Hematopoietic multipotent progenitor cell treated with erythropoietin and hydrocortisone succinate and interleukin-3 and kit ligand, for 6 days (in vitro differentiated cells): Measurements from ENCODE around the gene POC1B.

Experiments used
- DNase-seq: peaks from one replicate; pipeline ENCODE4 v3.0.0-alpha.2; 2015

POC1B gene

DNA sequence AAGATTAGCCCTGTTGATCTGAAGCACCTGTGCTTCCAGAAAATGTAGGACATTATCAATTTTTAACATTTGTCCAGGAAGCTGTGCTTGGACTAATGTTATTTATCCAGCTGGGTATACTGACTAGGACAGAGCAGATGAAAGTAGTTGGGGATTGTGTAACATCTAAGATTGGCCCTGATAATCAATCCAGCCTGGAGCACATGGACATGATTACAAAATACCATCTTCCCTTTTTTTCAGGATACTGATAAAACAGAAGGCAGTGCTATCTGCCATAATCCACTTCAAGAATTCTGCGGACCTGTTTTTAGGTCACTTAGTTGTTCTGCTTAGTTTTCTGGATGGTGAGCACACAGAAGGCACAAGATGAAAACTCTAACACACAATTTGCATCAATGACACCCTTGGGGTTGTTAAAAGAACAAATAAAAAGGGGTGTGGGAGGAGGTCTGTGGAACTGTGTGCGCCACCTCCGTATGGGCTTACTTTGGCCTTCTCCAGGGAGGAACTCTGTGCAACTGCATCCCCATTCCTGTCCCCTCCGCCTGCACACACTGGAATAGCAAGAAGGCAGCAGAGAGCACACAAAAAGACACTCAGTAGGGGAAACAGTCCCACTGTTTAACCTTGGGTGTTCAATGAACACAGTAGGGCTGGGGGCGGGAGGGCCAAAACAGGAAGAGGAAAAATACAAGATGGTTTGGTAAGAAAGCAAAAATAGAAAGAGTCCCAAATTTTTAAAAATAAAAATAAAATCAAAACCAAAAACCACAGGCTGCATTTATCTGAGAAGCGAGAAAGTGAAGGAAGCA is 142.4 kb downstream of the POC1B start:
- no peak for DNase-seq

DNA sequence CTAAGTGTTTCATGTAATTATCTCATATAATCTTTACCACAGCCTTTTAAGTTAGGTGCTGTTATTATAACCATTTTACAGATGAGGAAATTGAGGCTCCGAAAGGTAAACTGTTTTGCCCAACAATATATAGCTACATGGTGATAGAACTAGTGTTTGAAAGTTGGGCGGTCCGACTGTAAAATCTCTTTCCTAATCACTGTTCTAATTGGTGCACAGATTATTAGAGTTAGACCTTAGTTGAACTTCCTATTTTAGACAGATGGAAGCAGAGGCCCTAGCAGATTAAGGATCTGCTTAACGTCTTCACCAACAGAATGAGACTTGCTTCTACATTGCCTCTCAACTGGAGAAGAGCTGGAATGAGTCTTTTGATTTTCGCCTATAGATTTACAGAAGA is 143.5 kb downstream of the POC1B start:
- peak; percentile 38 for DNase-seq

DNA sequence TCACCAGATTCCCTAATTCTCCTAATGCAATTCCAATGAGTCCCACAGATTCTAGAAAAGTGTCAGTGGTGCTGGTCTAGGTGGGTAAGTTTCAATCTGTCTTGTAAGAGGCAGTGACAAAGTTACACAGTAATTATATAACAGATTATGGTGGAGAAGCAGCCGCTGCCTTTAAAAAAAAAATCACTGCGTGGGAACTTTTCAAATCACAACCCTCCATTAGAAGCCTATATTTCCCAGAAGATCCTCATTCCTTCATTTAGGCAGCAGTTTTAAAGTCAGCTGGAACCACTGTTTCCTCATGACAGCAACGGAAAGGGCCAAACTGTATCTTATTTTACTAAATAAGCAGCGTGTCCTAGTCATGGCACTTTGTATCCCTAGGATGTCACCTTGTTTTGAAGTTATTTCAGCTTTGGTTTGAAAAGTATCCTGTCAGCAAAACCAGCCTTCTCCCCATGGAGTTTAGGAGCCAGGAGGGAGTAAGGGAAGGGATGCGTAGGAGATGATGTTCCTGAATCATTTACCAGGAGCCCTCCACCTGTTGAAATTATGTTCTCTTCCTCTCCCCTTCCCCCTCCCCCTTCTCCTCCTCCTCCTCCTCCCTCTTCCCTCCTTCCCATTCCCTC is 145.9 kb downstream of the POC1B start:
- no peak for DNase-seq

DNA sequence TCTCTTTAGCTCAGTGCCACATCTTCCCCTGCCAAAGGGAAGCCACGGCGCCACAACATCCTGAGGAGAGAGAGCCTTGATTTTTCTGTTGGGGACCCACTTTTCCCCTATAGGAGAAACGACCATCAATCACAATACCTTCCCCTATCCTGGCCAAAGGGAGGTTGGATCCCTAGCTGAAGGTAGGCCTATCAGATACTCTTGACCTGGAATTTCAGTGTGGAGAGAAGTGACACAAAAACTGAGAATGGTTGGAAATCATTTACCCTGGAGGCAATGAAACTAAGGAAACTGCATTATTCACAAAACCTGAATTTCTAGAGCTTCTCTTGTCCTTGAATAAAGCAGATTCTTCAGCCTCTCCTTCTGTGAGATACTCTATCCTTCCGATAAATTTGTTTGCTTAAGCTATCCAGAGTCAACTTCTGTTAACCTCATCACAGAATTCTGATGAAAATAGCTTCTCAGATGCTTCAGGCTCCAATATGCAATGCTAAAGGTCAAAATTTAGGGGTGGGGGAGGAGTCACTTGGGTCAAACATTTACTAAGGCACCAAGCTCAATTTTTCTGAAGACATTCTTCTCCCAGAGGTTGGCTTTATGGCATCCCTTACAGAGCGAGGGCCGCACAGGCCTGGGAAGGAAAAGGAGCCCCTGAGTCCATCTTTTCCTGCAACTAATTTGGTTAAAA is 146.6 kb downstream of the POC1B start:
- DNase-seq: no peak

DNA sequence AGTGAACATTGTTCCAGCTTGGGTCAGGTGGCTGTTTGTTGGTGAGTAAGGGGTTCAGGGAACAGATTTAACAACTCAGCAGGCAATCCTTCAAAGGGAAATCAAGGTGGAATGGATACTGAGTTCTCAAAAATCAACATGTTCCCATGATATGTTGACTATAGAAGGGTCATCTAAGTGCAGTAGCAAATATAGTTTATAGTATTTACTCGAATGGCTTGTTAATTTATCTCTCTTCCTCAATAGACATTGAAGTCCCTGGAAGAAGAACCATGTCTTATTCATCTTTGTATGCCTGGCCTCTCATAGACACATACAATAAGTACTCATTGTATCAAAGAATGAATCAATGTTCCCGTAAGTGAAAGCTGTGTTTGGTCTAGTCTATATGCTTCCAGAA is 149.0 kb downstream of the POC1B start:
- no peak for DNase-seq

DNA sequence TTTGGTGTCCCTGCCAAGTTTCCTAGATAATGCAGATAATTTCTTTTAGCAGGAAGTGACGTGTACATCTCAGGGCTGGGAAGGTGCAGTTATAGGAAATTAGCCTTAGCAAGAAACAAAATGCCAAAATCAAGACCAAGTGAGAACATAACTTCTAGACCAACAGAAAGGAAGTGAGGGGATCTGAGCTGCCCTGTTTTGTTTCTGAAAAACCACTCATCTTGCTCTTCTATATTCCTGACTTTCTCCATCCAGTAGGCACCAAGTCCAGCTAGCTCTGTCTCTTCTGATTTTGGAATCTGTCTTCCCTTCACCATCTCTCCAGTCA is 149.7 kb downstream of the POC1B start:
- no peak for DNase-seq

DNA sequence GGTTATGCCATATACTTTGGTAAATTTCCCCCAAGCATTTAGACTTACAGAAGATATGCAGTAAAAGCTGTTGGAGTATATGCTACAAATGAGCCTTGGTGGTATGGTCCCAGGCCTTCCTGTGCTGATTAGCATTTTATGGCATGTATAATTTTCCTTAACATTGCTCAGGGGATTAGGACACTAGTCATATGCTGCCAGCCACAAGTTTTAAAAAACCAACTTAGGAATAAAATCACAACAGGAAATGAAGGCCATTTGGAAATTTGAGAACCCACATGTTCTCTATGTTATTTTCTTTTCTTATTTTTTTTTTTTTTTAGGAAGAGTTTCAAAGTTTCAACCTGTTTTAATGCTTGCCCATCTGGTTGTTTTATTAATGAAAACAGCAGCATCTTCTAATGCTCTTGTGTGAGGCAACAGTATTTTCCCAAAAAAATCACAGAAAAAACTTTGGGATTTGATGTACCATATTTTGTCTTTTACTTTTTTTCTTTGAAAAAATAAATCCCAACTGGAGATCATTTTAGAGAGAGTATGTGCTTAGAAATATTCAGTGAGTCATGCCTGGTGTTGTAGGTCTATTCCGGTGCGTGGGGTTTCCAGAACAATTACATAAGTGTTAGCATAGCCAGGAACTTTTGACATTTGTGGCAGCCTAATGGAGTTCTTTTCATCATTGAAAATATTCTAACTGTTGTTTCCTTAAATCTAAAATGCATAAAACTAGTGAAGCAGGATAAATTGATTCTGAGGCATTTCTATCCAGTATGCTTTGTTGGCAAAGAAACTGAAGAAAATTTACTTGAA is 151.9 kb downstream of the POC1B start:
- DNase-seq: no peak

DNA sequence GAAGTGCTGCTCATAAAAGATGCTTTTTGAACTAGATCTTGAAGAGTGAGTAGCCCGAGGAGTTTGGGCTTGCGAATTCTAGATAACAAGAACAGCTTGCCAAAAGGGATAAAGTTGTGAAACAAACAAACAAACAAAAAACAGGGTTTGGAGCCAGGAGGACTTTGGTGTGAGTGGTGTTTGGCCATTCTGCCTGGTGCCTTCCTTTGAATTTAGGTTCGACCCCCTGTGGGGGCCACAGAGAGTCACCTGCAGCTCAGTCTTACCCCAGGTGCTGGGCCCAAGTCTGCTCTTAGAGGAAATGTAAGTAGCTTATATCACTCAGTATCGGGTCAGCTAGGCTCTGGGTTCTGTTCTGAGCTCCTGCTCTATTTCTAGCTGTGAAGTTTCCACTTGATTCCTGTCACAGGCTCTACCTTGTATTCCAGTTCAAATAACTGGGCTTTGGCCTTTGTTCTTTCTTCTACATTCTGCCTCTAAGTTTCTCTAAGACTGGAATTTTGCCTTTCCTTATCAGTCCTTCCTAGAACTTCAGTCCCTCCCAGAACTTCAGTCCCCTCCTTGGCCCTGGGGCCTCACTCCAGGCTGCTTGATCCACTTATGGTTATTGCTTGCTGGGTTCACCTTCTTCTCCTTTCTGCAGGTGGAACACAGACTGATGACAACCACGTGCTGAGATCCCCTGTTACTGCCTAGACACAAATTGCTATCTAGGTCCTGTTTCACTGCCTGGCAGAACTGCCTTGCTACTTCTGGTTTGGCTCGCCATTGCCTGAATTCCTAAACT is 153.1 kb downstream of the POC1B start:
- no peak for DNase-seq

DNA sequence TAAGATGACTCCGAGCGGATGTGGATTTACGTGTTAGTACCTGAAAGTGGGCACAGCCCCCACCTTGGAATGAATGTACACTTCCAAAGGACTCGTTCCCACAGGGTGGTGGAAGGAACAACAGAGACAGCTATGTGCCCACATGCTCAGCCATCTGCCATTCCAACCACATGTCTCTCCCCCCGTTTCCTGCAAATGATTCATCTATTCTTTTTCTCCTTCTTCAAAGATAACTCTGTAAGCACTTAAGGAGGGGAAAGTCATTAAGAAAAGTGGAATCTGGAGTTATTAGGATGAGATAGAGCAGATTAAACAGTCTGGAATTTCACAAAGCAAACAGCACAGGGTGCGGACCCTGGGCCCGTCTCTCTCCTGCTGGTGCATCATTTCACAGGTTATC is 155.0 kb downstream of the POC1B start:
- DNase-seq: no peak

DNA sequence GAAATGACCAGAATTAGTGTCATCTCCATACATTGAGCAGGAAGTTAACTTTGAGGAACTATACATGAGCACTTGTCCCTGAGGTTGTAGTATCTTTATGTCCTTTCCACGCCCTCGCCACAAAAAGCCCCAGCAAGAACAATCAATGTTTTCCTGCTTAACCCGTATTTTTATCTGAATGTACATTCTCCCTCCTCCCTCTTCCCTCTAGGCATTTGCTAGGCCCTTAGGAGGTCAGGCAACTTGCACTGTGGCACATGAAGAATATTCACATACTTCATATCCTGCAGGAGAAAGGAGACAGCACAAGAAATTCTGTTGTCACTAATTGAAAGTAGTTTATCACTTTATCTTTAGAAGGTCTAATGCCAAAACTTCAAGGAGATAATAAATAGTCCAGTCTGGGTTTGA is 155.4 kb downstream of the POC1B start:
- peak; percentile 38 for DNase-seq
